ENCODE measurements around the gene PLEKHA7. TPM values are rescaled to one million over a fixed set of nuclear protein-coding genes. Genes with fewer than 3 reads are reported as not detected.
"Not testable (repeated sequence)": the region's sequence is repeated elsewhere in the genome, so short reads cannot be mapped to it uniquely, and the experiment has no call there.

Gene PLEKHA7
- total RNA-seq, 2 experiments from 2014 or later = 0.13 TPM; not detected in 1

GRCh38 chr11:17048491-17048890 is 34.3 kb upstream of the PLEKHA7 start:
- H3K9me2 ChIP-seq (ENCODE audit: insufficient read depth, low read length); intact Hi-C loops (cut with micrococcal nuclease; ENCODE audit: unreplicated experiment); CTCF ChIA-PET (ENCODE audit: unreplicated experiment); H3K9me3 ChIP-seq (ENCODE audit: low read length); BruUV-seq (replicated peaks); H3K4me3 ChIP-seq (ENCODE audit: low read depth, low read length, poor library complexity, severe bottlenecking); DNase-seq (ENCODE audit: low spot score); H2AFZ ChIP-seq (ENCODE audit: low read length); POLR2A ChIA-PET; H3K36me3 ChIP-seq (ENCODE audit: insufficient read depth, low read length); H3K27ac ChIP-seq (ENCODE audit: low read depth, low read length, poor library complexity, severe bottlenecking); H3K4me2 ChIP-seq (ENCODE audit: low read length); H3K79me2 ChIP-seq (ENCODE audit: insufficient read depth, low read depth, low read length); H4K20me1 ChIP-seq (ENCODE audit: insufficient read depth, low read length); H3K4me1 ChIP-seq (ENCODE audit: insufficient read depth, low read length, poor library complexity, severe bottlenecking): not testable (repeated sequence)

- no peaks in the 10 kb centered on the region for H3K9me3 ChIP-seq (ENCODE audit: low read length)
- H2AFZ ChIP-seq (ENCODE audit: low read length) = no peak overlapping the region
- TF ChIP-seq CTCF (conservative IDR thresholded peaks at IDR 0.05; ENCODE audit: low read length) (no peak), EZH2phosphoT487 (IDR thresholded peaks at IDR 0.05; ENCODE audit: borderline replicate concordance, low read depth, low read length) (no peak)
- ChIA-PET CTCF (ENCODE audit: unreplicated experiment) (no interaction called here), POLR2A (no interaction called here)
- H3K4me1 ChIP-seq (ENCODE audit: insufficient read depth, low read length, poor library complexity, severe bottlenecking) = no peaks in the 10 kb centered on the region
- H3K4me2 ChIP-seq (ENCODE audit: low read length) = no peak overlapping the region
- no peak for DNase-seq (ENCODE audit: low spot score)
- H4K20me1 ChIP-seq (ENCODE audit: insufficient read depth, low read length) = no peaks in the 10 kb centered on the region
- intact Hi-C loops (cut with micrococcal nuclease; ENCODE audit: unreplicated experiment) = no loop called here
- no peaks in the 10 kb centered on the region for H3K79me2 ChIP-seq (ENCODE audit: insufficient read depth, low read depth, low read length)
- H3K27ac ChIP-seq (ENCODE audit: low read depth, low read length, poor library complexity, severe bottlenecking) = no peak overlapping the region
- H3K4me3 ChIP-seq (ENCODE audit: low read depth, low read length, poor library complexity, severe bottlenecking) = no peak overlapping the region
- H3K36me3 ChIP-seq (ENCODE audit: insufficient read depth, low read length) = no peaks in the 10 kb centered on the region
- no TSS peak for BruUV-seq (replicated peaks)
- no peaks in the 10 kb centered on the region for H3K9me2 ChIP-seq (ENCODE audit: insufficient read depth, low read length)
Measured at GRCh38 chr11:17046690-17047089, 32.5 kb upstream of the PLEKHA7 start.

GRCh38 chr11:17036666-17037658 is 22.7 kb upstream of the PLEKHA7 start:
- no TSS peak for BruUV-seq (replicated peaks)
- H3K9me3 ChIP-seq (ENCODE audit: low read length) = no peaks in the 10 kb centered on the region
- CTCF ChIA-PET (ENCODE audit: unreplicated experiment) = no interaction called here
- TF ChIP-seq CTCF (conservative IDR thresholded peaks at IDR 0.05; ENCODE audit: low read length) (peak; percentile 42), EZH2phosphoT487 (IDR thresholded peaks at IDR 0.05; ENCODE audit: borderline replicate concordance, low read depth, low read length) (no peak)
- no peak overlapping the region for H3K4me3 ChIP-seq (ENCODE audit: low read depth, low read length, poor library complexity, severe bottlenecking)
- no peak overlapping the region for H3K4me2 ChIP-seq (ENCODE audit: low read length)
- peak; percentile 4 for DNase-seq (ENCODE audit: low spot score)
- H3K36me3 ChIP-seq (ENCODE audit: insufficient read depth, low read length) = no peaks in the 10 kb centered on the region
- H3K9me2 ChIP-seq (ENCODE audit: insufficient read depth, low read length) = no peaks in the 10 kb centered on the region
- H2AFZ ChIP-seq (ENCODE audit: low read length) = no peak overlapping the region
- no peak overlapping the region for H3K27ac ChIP-seq (ENCODE audit: low read depth, low read length, poor library complexity, severe bottlenecking)
- H3K4me1 ChIP-seq (ENCODE audit: insufficient read depth, low read length, poor library complexity, severe bottlenecking) = no peaks in the 10 kb centered on the region
- no peaks in the 10 kb centered on the region for H3K79me2 ChIP-seq (ENCODE audit: insufficient read depth, low read depth, low read length)
- POLR2A ChIA-PET = no interaction called here
- intact Hi-C loops (cut with micrococcal nuclease; ENCODE audit: unreplicated experiment) = no loop called here
- no peaks in the 10 kb centered on the region for H4K20me1 ChIP-seq (ENCODE audit: insufficient read depth, low read length)

- H3K4me3 ChIP-seq (ENCODE audit: low read depth, low read length, poor library complexity, severe bottlenecking); H3K27ac ChIP-seq (ENCODE audit: low read depth, low read length, poor library complexity, severe bottlenecking); H3K36me3 ChIP-seq (ENCODE audit: insufficient read depth, low read length); H3K9me3 ChIP-seq (ENCODE audit: low read length); H3K79me2 ChIP-seq (ENCODE audit: insufficient read depth, low read depth, low read length); H2AFZ ChIP-seq (ENCODE audit: low read length); intact Hi-C loops (cut with micrococcal nuclease; ENCODE audit: unreplicated experiment); POLR2A ChIA-PET; H3K4me2 ChIP-seq (ENCODE audit: low read length); BruUV-seq (replicated peaks); H4K20me1 ChIP-seq (ENCODE audit: insufficient read depth, low read length); H3K4me1 ChIP-seq (ENCODE audit: insufficient read depth, low read length, poor library complexity, severe bottlenecking); CTCF ChIA-PET (ENCODE audit: unreplicated experiment); H3K9me2 ChIP-seq (ENCODE audit: insufficient read depth, low read length); DNase-seq (ENCODE audit: low spot score): not testable (repeated sequence)
Measured at GRCh38 chr11:17034027-17034426, 19.8 kb upstream of the PLEKHA7 start.
